Amniotic epithelial cell (primary cell): Measurements from ENCODE around the gene MRPS5.
"Not testable (repeated sequence)": the region's sequence is repeated elsewhere in the genome, so short reads cannot be mapped to it uniquely, and the experiment has no call there.

Source experiments
- DNase-seq: peaks from one replicate; pipeline ENCODE4 v3.0.0-alpha.2; 2010; ENCODE audit warnings: low read depth

The MRPS5 gene

GRCh38 chr2:95121407-95122196 is at the start of gene MRPS5:
Gene MRPS5 (minus strand): TSS chr2:95121808. CDS start chr2:95121791, 17 bp downstream.
- peak; percentile 37 for DNase-seq

- DNase-seq = no peak
Measured at GRCh38 chr2:95166065-95166763, 44.6 kb upstream of the MRPS5 start.

GRCh38 chr2:95165371-95166064 is 43.9 kb upstream of the MRPS5 start, which contains the start of gene ZNF2:
Gene ZNF2 (plus strand): TSS chr2:95165809. CDS start chr2:95176227, 10,418 bp downstream.
- peak; percentile 96 for DNase-seq

- no peak for DNase-seq
Measured at GRCh38 chr2:95165030-95165370, 43.4 kb upstream of the MRPS5 start.

GRCh38 chr2:95159690-95160449 is 38.3 kb upstream of the MRPS5 start, which contains the start of gene ZNF514:
Gene ZNF514 (minus strand): TSS chr2:95159848. CDS start chr2:95153253, 6,595 bp downstream.
- peak; percentile 65 for DNase-seq

- DNase-seq = peak; percentile 53
Measured at GRCh38 chr2:95158891-95159619, 37.4 kb upstream of the MRPS5 start.

GRCh38 chr2:95158441-95158840 is 36.8 kb upstream of the MRPS5 start:
- no peak for DNase-seq

- peak; percentile 35 for DNase-seq
Measured at GRCh38 chr2:95149397-95149984, 27.9 kb upstream of the MRPS5 start.

GRCh38 chr2:95143838-95144237 is 22.2 kb upstream of the MRPS5 start:
- DNase-seq = no peak

GRCh38 chr2:95138702-95139101 is 17.1 kb upstream of the MRPS5 start:
- no peak for DNase-seq

- no peak for DNase-seq
Measured at GRCh38 chr2:95122197-95122551, 566 bp upstream of the MRPS5 start.

GRCh38 chr2:95121093-95121406 is 558 bp downstream of the MRPS5 start:
- peak; percentile 47 for DNase-seq

GRCh38 chr2:95115418-95115817 is 6.2 kb downstream of the MRPS5 start:
- peak; percentile 69 for DNase-seq

- DNase-seq = peak; percentile 52
Measured at GRCh38 chr2:95113464-95113863, 8.1 kb downstream of the MRPS5 start.

GRCh38 chr2:95110395-95110794 is 11.2 kb downstream of the MRPS5 start:
- no peak for DNase-seq

- DNase-seq = no peak
Measured at GRCh38 chr2:95109260-95109659, 12.3 kb downstream of the MRPS5 start.

GRCh38 chr2:95106081-95106480 is 15.5 kb downstream of the MRPS5 start:
- DNase-seq = peak; percentile 13

- DNase-seq = no peak
Measured at GRCh38 chr2:95104606-95105005, 17.0 kb downstream of the MRPS5 start.

- no peak for DNase-seq
Measured at GRCh38 chr2:95099910-95100309, 21.7 kb downstream of the MRPS5 start.

GRCh38 chr2:95098273-95098672 is 23.3 kb downstream of the MRPS5 start:
- not testable (repeated sequence) for DNase-seq
